GM23338 (cell line): ENCODE data around the gene DIP2B.

Experiments
- CREB1 ChIP-seq: fragments of 250-450 bp; sonication (Bioruptor Pico); IDR thresholded peaks from 2 replicates; pipeline ENCODE4 v1.5.0; 2020; ENCODE audit warnings: low read depth, mild to moderate bottlenecking, moderate library complexity
- CTCF ChIP-seq, 2 experiments: fragments of 200-600 bp in 1 of 2; sonication (generic) in 1 of 2; conservative IDR thresholded peaks; 2 replicates each; pipeline versions ENCODE4 v1.5.1 to v1.6.1; 2016 to 2017; ENCODE audit warnings: antibody characterized with exemption in 2 of 2, low read depth in 2 of 2, mild to moderate bottlenecking in 2 of 2, moderate library complexity in 1 of 2
- EZH2 ChIP-seq: fragments of 200-600 bp; sonication (generic); IDR thresholded peaks from one replicate; pipeline ENCODE4 v1.8.0; 2017; ENCODE audit warnings: antibody characterized with exemption, mild to moderate bottlenecking, low read depth; ENCODE audit not compliant: unreplicated experiment
- EZH2phosphoT487 ChIP-seq: fragments of 200-600 bp; sonication (generic); IDR thresholded peaks from one replicate; pipeline ENCODE4 v1.8.1; 2018; ENCODE audit warnings: antibody characterized with exemption; ENCODE audit not compliant: unreplicated experiment
- JUNB ChIP-seq: IDR thresholded peaks from one replicate; pipeline ENCODE4 v1.6.1; 2016; ENCODE audit warnings: antibody characterized with exemption; ENCODE audit not compliant: unreplicated experiment
- NANOG ChIP-seq: IDR thresholded peaks from 2 replicates; pipeline ENCODE4 v1.6.1; 2016; ENCODE audit warnings: antibody characterized with exemption, borderline replicate concordance
- POLR2AphosphoS5 ChIP-seq: IDR thresholded peaks from 2 replicates; pipeline ENCODE4 v1.6.1; 2016; ENCODE audit warnings: antibody characterized with exemption, low read depth
- REST ChIP-seq: IDR thresholded peaks from one replicate; pipeline ENCODE4 v1.6.1; 2018; ENCODE audit warnings: antibody characterized with exemption; ENCODE audit not compliant: unreplicated experiment
- ZNF114 ChIP-seq: fragments of 250-450 bp; sonication (Bioruptor Pico); IDR thresholded peaks from 2 replicates; pipeline ENCODE4 v1.5.0; 2020; ENCODE audit warnings: mild to moderate bottlenecking, moderate library complexity
- TF ChIP-seq, protein P1 (sequence below): fragments of 250-450 bp; sonication (Bioruptor Pico); IDR thresholded peaks from 2 replicates; pipeline ENCODE4 v1.5.0; 2020; ENCODE audit warnings: mild to moderate bottlenecking, moderate library complexity
- TF ChIP-seq, protein P2 (sequence below): IDR thresholded peaks from 2 replicates; pipeline ENCODE4 v1.6.1; 2016; ENCODE audit warnings: antibody characterized with exemption

DNA sequence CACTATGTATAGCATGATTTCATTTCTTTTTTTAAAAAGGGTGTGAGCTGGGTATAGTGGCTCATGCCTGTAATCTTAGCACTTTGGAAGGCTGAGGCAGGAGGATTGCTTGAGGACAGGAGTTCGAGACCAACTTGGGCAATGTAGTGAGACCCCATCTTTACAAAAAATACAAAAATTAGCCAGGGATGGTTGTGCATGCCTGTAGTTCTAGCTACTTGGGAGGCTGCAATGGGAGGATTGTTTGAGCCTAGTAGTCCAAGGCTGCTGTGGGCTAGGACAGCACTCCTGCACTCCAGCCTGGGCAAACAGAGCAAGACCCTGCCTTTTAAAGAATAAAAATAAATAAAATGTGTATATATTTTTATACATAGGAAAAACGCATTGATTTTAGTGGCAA lies 43.0 kb downstream of the DIP2B start:
- TF ChIP-seq CTCF (conservative IDR thresholded peaks at IDR 0.05; ENCODE audit: low read depth in 2 of 2), result no peak
- no peak for TF ChIP-seq EZH2
- no peak for TF ChIP-seq REST
- TF ChIP-seq POLR2AphosphoS5, result no peak
- no peak for TF ChIP-seq EZH2phosphoT487
- TF ChIP-seq JUNB, result no peak
- no peak for TF ChIP-seq CREB1 (CRISPR knock-in tag)
- TF ChIP-seq, protein P1, sequence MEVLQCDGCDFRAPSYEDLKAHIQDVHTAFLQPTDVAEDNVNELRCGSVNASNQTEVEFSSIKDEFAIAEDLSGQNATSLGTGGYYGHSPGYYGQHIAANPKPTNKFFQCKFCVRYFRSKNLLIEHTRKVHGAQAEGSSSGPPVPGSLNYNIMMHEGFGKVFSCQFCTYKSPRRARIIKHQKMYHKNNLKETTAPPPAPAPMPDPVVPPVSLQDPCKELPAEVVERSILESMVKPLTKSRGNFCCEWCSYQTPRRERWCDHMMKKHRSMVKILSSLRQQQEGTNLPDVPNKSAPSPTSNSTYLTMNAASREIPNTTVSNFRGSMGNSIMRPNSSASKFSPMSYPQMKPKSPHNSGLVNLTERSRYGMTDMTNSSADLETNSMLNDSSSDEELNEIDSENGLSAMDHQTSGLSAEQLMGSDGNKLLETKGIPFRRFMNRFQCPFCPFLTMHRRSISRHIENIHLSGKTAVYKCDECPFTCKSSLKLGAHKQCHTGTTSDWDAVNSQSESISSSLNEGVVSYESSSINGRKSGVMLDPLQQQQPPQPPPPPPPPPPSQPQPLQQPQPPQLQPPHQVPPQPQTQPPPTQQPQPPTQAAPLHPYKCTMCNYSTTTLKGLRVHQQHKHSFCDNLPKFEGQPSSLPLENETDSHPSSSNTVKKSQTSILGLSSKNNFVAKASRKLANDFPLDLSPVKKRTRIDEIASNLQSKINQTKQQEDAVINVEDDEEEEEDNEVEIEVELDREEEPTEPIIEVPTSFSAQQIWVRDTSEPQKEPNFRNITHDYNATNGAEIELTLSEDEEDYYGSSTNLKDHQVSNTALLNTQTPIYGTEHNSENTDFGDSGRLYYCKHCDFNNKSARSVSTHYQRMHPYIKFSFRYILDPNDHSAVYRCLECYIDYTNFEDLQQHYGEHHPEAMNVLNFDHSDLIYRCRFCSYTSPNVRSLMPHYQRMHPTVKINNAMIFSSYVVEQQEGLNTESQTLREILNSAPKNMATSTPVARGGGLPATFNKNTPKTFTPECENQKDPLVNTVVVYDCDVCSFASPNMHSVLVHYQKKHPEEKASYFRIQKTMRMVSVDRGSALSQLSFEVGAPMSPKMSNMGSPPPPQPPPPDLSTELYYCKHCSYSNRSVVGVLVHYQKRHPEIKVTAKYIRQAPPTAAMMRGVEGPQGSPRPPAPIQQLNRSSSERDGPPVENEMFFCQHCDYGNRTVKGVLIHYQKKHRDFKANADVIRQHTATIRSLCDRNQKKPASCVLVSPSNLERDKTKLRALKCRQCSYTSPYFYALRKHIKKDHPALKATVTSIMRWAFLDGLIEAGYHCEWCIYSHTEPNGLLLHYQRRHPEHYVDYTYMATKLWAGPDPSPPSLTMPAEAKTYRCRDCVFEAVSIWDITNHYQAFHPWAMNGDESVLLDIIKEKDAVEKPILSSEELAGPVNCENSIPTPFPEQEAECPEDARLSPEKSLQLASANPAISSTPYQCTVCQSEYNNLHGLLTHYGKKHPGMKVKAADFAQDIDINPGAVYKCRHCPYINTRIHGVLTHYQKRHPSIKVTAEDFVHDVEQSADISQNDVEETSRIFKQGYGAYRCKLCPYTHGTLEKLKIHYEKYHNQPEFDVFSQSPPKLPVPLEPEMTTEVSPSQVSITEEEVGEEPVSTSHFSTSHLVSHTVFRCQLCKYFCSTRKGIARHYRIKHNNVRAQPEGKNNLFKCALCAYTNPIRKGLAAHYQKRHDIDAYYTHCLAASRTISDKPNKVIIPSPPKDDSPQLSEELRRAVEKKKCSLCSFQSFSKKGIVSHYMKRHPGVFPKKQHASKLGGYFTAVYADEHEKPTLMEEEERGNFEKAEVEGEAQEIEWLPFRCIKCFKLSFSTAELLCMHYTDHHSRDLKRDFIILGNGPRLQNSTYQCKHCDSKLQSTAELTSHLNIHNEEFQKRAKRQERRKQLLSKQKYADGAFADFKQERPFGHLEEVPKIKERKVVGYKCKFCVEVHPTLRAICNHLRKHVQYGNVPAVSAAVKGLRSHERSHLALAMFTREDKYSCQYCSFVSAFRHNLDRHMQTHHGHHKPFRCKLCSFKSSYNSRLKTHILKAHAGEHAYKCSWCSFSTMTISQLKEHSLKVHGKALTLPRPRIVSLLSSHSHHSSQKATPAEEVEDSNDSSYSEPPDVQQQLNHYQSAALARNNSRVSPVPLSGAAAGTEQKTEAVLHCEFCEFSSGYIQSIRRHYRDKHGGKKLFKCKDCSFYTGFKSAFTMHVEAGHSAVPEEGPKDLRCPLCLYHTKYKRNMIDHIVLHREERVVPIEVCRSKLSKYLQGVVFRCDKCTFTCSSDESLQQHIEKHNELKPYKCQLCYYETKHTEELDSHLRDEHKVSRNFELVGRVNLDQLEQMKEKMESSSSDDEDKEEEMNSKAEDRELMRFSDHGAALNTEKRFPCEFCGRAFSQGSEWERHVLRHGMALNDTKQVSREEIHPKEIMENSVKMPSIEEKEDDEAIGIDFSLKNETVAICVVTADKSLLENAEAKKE (CRISPR knock-in tag), result no peak
- no peak for TF ChIP-seq ZNF114 (CRISPR knock-in tag)
- TF ChIP-seq, protein P2, sequence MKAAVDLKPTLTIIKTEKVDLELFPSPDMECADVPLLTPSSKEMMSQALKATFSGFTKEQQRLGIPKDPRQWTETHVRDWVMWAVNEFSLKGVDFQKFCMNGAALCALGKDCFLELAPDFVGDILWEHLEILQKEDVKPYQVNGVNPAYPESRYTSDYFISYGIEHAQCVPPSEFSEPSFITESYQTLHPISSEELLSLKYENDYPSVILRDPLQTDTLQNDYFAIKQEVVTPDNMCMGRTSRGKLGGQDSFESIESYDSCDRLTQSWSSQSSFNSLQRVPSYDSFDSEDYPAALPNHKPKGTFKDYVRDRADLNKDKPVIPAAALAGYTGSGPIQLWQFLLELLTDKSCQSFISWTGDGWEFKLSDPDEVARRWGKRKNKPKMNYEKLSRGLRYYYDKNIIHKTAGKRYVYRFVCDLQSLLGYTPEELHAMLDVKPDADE, result no peak
- no peak for TF ChIP-seq NANOG
